GM18505 (cell line): ENCODE measurements around the gene SHISAL1.
"Not testable (repeated sequence)": the region's sequence is repeated elsewhere in the genome, so short reads cannot be mapped to it uniquely, and the experiment has no call there.

Source experiments
- ATAC-seq: cut with Tn5 transposase; IDR thresholded peaks from one replicate; pipeline ENCODE4 v1.9.1; 2021; ENCODE audit not compliant: unreplicated experiment
- POLR2A ChIP-seq: IDR thresholded peaks from 4 replicates; pipeline ENCODE4 v1.6.1; 2011; ENCODE audit warnings: borderline replicate concordance; ENCODE audit not compliant: insufficient read depth, insufficient read length; ENCODE audit errors: extremely low read depth

The SHISAL1 gene

DNA sequence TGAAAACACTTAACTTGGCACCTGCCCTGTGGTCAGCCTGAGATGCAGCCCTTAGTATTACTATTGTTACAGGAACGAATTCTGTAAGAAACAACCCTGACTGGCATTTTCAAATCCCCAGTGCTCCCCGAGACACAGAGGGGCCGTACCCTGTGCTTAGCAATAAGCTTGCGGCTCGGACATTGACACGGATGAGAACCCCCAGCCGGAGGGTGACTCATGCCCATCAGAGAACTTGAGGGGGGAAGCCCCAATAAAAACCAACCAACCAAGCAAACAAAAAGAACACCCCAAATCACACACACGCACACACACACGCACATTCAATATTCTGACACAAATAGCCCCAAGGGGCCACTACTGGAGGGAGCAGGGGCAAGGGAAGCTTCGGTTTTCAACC, 63.8 kb downstream of the SHISAL1 start:
- ATAC-seq, result no peak
- no peak for TF ChIP-seq POLR2A

GRCh38 chr22:44247923-44248892, 64.5 kb downstream of the SHISAL1 start:
- no peak for ATAC-seq
- no peak for TF ChIP-seq POLR2A

DNA sequence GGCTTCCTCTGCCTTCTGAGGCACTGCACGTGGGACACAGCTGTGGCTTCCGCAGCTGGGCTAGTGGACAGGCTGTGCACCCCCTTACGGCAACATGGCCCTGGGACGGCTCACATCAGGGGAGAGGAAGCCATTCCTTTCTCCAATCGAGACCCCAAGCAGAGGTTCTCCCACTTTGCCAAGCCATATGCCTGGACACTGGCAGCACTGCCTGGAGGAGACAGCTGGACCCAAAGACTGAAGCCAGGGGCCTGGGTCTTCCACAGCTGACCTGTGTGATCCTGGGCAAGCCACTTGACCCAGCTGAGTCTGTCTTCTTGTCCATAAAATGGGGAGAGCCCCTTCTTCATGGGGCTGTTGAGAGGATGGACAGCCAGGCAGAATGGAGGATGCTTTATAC, 65.4 kb downstream of the SHISAL1 start:
- ATAC-seq, result no peak
- TF ChIP-seq POLR2A, result no peak

DNA sequence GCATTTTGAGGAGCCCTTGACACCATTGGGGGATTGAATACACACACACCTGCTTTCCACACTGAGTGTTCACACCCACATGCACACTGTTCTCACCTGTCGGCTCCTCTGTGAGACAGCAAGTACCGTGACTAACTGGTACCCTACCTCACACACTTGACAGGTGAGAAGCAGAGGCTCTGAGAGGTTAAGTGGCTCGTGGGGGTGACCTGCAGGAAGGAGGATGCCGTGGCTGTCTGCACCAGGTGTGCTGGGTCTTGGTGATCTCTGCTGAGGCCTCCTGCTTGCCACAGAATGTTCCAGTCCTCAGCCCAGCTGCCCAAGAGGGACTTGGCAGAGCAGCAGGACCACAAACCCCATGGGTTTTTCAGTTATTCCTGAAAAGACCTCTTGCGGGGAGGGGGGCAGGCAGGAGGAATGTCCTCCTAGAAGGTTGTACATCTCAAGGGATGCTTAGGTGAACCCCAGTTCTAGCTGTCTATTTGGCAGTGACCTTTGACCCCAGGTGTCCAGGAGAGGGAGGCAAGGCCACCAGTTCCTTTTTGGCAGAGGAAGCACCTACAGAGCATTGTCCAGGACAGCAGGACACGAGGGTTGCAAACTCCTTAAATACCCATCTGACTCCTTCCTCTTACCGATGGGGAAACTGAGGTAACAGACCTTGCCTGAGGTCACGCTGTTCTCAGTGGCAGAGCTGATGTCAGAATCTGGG, 66.0 kb downstream of the SHISAL1 start:
- no peak for ATAC-seq
- TF ChIP-seq POLR2A, result no peak

- no peak for TF ChIP-seq POLR2A
- no peak for ATAC-seq
Measured at GRCh38 chr22:44245867-44246266, 66.9 kb downstream of the SHISAL1 start.

- ATAC-seq, result no peak
- TF ChIP-seq POLR2A, result no peak
Measured at GRCh38 chr22:44245438-44245837, 67.3 kb downstream of the SHISAL1 start.

DNA sequence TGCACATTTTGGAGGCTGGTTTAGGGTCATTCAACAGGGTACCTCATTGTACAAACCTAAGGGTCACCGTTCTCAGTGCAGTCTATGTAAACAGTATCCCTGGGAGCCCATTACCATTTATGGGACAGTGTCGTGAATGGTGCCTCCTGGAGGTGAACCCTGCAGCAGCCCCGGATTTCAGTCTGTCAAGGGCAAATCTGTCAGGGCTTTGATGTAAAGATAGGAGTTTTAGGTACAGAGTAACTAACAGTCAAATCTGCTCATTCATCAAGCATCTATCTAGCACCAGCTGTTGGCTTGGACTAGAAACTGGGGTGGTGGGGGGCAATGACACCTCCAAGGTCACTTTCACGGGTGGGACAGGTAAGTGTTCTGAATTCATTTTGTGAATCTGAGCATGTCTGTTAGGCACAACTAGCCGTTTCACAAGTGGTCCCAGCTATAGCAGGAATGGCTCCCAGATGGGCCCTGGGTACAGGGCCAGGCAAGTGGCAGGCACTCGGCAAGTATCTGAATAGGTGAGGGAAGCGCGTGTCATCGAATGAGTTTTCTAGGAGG, 68.4 kb downstream of the SHISAL1 start:
- no peak for ATAC-seq
- TF ChIP-seq POLR2A, result no peak

GRCh38 chr22:44243761-44244160, 69.0 kb downstream of the SHISAL1 start:
- no peak for TF ChIP-seq POLR2A

DNA sequence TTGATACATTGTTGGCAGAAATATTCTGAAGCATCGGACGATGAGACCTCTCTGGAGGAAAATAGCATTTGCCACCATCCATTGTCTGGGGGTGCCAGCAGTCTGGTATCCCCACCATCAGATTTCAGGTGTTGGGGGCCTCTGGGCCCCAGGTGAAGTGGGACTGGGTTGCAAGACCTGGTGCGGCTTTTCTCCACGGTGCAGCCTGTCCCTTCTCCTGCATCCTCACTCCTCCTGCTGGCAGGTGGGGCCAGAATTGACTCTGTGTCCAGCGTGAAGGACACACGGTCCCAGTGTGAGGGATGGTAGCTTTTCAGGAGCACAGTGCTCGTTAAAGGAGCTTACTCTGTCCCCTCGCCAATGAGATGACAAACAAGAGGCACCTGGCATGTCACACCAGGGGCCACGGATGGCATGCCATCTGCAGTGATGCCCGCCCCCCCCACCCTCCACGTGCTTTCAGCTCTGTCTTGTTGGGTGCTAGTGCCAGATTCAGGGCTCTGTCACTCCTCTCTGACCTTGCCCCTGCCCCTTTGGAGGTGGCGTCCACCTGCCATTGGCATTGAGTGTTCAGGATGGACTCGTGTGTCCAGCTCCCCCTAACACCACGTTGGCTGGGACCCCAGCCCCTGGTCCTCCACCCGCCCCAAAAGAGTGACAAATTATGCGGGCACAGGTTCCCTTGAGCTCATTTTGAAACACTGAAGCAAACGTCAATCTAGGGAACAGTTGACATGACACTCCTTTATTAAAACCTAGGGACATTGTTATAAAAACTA, 69.6 kb downstream of the SHISAL1 start:
- ATAC-seq, result no peak
- TF ChIP-seq POLR2A, result no peak

More at GRCh38 chr22:44243761-44244160, 69.0 kb downstream of the SHISAL1 start:
- no peak for ATAC-seq

- ATAC-seq, result not testable (repeated sequence)
Measured at GRCh38 chr22:44241121-44241520, 71.6 kb downstream of the SHISAL1 start.

- TF ChIP-seq POLR2A, result no peak
- no peak for ATAC-seq
Measured at GRCh38 chr22:44237290-44237689, 75.5 kb downstream of the SHISAL1 start.

- ATAC-seq, result not testable (repeated sequence)
Measured at GRCh38 chr22:44234372-44234771, 78.4 kb downstream of the SHISAL1 start.

- TF ChIP-seq POLR2A, result no peak
- ATAC-seq, result no peak
Measured at GRCh38 chr22:44231233-44231632, 81.5 kb downstream of the SHISAL1 start.

- TF ChIP-seq POLR2A, result no peak
- no peak for ATAC-seq
Measured at GRCh38 chr22:44229809-44230208, 82.9 kb downstream of the SHISAL1 start.

- no peak for TF ChIP-seq POLR2A
- ATAC-seq, result no peak
Measured at GRCh38 chr22:44229331-44229730, 83.4 kb downstream of the SHISAL1 start.
